GM18868 (cell line): ENCODE measurements around the gene TPPP.

Source experiments
- ATAC-seq: cut with Tn5 transposase; IDR thresholded peaks from one replicate; pipeline ENCODE4 v1.9.1; 2021; ENCODE audit warnings: mild to moderate bottlenecking, moderate library complexity; ENCODE audit not compliant: unreplicated experiment

TPPP gene

DNA sequence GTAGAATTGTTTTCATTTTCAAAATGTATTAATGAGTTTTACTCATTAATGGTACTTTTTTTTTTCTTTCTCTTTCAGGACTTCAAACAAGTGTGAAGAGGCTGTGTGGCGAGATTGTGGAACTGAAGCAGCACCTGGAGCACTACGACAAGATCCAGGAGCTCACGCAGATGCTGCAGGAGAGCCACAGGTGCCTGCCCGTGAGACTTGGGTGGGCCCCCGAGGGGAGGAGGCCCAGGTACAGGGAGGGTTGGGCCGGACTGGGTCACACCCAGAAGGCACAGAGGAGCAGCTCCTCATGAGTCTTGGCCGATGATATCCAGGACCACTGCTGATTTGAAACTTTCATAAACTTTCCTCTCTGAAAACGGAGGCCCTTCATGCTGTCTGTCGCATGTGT, 45.4 kb downstream of the TPPP start:
- no peak for ATAC-seq

DNA sequence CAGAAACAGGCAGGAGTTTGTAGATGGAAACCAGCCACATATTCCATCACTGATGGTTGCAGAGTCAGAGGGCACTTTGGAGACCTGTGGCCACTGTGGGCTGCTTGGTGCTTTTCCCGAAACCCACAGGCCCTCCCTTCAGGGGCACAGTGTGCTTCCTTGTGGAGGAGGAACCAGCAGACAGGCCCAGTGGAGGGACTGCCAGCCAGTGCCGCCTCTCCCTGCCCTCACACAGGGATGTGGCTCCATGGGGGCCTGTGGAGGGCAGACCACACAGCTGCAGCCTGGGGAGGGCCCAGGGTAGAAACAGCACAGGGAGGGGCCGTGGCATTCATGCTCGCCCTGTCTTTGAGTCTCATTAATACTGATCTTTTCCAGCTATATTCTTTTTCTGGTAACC, 45.8 kb downstream of the TPPP start:
- ATAC-seq: no peak

DNA sequence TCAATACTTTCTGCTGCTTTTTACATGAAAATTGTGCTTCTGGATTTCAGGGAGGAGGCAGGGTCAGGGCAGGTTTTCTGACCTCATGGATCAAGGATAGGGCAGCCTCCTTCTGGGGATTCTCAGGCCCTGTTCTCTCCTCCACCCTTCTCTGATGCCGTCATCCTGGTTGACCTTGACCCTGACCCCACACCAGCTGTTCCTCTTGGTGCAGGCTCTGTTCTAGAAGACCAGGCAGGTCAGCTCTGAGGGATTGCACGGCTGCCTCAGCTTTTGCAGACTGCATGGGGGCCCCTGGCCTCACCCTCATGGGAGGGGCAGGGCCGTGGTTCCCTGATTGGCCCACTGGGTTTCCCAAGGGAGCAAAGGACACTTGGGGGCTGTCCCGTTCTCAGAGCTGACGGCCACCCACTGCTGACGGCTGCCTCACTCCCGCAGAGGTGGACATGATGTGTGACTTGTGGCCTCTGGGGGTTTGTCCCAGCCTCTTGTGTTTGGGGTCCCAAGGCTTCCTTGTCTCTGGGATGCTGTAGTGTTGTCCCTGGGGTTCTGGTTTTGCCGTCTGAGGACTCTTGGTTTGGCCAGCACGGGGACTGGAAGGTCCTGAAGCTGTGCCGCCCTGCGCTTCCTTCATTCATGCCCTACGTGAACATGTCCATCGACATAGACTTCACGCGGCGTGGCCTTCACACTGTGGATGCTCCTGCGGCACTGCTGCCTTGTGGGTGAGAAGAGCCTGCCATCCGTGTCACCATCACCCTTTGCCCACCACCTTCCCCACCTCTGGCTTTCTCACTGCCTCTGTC, 46.6 kb downstream of the TPPP start:
- no peak for ATAC-seq

DNA sequence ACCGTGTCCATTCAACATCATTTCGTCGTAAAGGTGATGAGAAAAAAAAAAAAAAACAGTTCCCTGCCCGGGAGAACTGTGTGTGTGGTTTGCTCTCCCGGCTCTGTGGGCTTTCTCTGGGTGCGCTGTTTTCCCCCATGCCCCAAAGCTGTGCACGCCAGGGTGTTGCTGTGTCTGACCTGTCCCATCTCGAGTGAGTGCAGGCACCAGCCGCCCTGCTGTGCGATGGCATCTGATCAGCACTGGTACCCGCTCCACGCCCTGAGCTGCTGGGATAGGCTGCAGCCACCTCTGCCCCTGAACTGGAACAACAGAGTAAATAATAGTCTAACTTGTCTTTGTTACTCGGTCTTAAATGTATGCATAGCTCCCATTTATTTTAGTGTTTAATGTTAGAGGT, 47.7 kb downstream of the TPPP start:
- no peak for ATAC-seq

DNA sequence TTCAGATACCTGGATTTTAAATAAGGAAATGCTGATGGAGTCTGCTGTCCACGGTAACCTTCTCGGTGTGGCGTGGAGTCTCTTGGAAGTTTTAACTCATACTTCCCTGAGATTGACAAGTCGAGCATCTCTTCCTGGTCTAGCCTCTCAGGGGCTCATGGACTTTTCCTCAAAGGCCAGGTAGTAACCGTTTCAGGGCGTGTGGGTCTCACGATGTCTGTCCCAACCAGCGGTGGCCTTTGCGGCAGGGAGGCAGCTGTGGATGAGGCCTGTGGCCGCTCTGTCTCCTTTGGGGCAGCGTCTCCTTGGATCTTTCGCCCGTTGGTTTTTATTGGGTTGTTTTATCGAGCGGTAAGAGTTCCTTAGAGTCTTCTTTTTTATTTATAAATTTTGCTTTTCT, 48.2 kb downstream of the TPPP start:
- no peak for ATAC-seq

DNA sequence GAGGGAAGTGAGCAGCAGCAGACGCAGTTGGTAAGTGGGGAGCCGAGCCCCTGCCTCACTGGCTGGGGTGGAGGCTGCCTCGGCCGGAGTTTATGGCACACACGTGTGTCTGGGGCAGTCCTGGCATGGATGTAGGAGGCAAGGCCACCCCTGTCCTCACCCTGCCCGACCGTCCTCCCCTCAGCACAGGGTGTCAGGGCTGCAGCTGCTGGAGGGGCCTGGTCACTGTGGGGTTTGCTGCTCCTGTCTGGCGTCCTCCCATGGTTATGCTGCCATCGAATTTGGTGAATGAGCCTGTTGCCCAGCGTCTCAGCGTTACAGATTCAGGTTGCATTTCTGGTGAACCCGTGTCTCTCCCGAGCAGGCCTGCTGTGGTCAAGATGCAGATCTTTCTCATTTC, 48.6 kb downstream of the TPPP start:
- ATAC-seq: no peak

DNA sequence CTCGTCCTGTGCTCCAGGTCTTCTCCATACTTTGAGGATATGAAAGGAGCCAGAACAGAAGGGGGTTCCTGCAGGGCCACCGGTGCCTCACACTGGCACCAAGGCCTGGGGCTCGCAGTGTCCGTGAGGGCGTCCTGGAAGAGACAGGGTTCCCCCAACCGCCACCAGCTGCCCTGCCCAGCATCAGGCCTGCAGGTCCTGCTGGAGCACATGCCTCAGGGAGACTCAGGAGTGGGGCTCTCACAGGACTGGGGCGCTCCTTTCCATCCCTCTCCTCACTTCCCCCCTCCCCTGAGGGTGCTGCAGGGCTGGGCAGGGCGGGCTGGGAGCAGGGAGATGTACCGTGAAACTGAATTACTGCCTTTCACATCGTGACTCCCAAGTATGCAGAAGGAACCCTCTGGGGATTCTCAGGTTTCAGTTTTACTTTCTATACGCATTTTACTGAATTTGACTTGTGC, 49.3 kb downstream of the TPPP start:
- ATAC-seq: peak; percentile 71

DNA sequence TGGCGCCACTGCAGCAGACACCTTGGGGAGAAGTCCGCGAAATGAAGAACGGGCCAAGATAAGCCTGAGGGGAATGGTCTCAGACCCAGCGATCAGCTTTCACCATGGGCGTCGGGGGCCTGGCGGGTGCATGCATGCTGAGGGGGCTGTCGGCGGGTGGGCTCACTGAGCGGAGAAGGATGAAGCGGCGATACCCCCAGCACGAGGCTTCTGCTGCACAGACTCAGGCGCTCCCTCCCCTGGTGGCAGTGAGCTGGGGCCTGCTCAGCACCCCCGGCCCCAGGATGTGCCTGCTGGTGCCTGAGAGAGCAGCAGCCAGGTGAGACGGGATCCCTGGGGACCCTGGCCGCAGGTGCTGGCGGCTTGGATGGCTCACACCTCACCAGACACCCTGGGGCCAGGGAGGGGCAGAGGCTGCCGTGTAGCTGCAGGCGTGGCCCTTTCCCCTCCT, 49.8 kb downstream of the TPPP start:
- ATAC-seq: peak; percentile 35

DNA sequence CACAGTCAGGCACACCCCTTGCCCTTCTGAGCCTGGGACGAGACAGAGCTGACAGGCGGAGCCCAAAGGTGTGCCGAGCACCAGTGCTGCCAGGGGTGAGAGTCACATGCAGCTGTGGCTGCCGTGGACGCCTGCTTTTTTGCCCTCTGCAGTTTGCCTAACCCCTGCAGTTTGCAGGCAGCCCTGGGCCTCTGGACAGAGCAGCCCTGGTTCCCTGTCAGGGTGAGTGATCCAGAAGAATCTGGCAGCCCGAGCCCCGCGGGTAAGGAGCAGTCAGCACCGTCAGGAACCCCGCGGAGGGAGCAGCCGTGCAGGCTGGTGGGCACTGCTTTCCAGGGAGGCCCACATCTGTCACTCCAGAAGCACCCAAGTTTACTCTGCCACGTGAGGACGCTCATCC, 50.7 kb downstream of the TPPP start:
- ATAC-seq: no peak

DNA sequence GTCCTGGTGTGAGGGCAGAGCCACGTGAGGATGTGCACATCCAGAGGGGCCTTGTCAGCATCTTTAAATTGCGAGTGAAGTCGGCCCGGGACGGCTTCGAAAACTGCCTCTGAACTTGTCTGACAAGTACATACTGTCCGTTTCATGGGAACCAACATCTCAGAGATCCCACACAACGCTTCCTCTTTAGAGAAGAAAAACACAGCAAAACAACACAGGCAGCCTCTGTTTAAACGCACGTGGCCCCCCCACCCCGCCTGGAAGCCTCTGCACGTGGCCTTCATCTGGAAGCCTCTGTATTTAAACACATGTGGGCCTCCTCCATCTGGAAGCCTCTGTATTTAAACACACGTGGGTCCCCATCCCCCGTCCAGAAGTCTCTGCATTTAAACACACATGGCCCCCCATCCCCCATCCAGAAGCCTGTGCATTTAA, 51.8 kb downstream of the TPPP start:
- ATAC-seq: no peak

DNA sequence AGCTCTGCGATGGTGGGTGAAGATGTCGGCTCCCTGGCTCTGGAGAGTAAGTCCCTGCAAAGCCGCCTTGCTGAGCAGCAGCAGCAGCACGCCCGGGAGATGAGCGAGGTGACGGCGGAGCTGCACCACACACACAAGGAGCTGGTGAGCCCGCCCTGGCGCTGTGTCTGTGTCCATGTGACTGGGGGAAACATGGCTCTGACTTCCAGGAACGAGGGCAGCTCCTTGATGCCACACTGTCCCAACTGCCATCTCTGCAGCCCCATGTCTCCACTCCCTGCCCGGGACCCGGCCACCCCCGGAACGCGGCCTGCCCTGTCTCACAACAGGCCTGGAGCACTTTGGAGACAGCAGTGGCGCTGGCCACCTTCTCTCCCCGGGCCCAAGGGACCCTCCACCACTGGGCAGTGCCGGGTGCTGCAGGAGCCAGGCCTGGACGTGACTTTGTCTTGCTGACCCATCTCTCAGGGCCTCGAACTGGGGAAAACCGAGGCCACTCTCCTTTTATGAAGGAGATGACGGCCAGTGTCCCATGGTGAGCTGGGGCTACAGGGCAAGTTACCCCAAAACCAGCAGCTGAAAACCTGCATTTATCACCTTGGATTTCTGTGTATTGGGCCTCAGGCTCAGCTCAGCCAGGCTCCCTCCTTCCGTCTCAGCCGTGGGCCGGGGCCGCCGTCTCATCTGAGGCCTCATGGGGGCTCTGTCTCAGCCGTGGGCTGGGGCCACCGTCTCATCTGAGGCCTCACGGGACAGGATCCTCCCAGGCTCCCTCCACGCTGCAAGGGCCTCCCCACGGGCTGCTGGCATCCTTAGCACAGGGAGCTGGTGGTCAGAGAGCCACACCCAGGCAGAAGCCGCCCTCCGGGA, 52.5 kb downstream of the TPPP start:
- ATAC-seq: no peak

DNA sequence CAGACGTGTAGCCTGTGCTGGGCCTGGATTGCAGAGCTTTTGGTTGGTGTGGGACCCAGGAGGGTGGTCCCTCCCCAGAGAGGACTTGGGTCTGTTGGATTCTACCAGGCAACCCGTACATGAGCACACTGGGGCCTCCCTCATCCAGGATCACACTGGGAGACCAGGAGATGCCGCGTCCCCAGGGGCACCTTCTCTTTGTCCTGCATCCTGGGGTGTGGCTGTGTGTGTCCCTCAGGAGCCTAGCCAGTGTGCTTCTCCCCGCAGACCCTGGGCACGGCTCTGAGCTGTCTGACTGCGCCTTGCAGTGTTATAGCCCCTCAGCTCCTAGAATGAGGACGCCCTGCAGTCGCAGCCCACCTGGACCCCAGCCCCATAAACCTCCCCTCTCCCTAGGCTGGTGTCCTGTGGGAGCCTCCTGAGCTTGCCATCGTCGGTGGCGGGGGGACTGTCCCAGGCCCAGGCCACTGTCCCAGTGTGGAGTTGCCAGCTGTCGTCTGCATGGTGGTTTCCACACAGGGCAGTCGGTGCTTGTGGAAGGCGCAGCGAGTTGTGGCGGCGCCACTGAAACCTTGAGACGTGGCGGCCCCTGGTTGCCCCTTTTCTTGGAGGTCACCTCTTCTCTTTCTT, 53.5 kb downstream of the TPPP start:
- no peak for ATAC-seq

DNA sequence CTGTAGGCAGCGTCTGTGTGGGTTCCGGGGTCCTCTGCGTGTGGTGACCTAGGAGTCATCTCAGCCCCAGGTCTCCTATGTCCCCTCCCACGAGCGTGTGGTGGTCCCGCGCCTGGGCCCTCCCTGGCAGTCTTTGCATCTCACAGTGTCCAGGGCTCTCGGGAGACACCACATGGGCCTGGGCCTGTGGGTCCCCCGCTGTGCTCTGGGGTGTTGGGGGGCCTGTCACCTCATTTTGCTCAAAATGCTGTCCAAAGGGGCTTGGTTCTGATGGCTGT, 54.0 kb downstream of the TPPP start:
- ATAC-seq: no peak

DNA sequence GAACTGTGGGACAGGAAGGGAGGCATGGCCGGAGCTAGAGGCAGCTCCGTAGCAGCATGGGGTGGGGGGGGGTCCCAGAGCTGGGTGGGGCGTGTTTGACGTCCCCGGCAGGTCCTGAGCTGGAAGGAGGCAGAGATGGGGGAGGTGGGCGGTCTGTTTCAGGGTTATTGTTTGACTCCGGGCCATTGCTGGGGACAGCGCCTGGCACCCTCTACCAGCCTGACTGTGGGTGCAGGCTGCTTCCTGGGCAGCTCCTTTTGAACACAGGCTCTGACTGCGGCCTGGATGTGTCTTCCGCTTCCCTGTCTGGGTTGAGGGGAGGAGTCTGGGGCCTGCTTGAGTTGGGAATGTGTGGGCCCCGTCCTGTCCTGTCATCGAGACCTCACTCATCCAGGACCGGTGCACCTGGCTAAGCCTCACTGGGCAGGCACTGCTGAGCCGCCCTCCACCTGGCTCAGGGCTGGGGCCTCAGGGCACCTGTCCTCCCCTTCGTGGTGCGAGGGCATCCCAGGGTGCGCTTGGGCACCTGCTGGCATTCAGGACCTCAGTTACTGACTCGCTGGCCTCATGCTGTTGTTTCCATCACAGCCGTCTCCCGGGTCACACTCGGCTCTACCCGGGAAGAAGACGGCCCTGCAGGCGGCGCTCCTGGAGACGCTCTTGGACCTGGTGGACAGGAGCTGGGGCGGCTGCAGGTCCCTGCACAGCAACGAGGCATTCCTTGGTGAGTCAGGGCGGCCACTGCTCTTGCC, 54.5 kb downstream of the TPPP start:
- ATAC-seq: no peak

DNA sequence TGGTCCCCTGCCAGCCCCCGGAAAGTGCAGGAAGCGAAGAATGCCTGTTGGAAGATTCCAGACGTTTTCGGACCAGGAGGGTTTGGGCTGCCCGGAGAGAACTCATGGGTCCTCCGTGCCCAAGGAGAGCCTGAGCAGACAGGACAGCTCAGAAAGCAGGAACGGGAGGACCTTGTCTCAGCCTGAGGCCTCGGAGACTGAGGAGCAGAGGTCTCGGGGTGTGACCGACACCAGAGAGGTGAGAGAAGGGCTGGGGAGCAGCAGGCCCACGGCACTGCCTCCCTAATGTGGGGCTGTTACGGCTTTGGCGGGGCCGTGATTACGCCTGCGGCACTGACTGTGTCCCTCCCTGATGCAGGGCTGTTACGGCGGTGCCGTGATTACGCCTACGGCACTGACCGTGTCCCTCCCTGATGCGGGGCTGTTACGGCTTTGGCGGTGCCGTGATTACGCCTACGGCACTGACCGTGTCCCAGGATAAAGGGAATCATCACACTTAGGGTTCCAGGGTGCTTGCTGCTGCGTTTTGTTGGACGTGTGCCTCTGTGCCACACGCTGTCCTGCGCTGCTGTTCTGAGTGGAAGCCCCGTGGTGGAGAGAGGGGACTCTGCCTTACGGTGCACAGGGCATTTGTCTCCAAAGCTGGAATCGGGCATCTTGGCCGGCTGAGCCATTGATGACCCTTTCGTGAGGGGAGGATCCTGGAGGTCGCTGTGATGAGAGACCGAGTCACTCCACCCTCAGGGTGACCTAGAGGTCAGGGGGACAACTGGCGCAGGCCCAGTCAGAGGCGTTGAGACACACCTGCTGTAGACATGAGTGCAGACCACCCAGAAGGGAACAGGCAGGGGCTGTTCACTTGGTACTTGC, 55.3 kb downstream of the TPPP start:
- ATAC-seq: no peak

DNA sequence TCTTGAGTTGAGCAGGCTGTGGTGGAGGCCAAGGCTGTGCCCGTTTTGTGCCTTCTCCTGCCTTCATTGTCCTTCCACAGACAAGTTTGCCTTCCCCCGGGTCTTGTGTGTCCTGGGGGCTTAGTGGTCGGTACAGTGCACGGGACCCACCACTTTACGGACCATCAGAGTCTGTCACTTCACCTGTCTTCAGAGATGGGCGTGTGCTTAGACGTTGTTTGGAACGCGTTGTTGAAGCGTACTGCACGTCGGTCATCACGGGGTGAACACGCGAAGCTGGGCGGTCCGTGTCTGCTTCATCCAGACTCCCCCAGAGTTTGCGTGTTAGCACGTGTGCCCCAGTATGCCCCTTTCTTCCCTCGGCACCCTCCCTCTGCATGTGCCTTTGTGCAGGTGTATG, 56.2 kb downstream of the TPPP start:
- ATAC-seq: no peak

DNA sequence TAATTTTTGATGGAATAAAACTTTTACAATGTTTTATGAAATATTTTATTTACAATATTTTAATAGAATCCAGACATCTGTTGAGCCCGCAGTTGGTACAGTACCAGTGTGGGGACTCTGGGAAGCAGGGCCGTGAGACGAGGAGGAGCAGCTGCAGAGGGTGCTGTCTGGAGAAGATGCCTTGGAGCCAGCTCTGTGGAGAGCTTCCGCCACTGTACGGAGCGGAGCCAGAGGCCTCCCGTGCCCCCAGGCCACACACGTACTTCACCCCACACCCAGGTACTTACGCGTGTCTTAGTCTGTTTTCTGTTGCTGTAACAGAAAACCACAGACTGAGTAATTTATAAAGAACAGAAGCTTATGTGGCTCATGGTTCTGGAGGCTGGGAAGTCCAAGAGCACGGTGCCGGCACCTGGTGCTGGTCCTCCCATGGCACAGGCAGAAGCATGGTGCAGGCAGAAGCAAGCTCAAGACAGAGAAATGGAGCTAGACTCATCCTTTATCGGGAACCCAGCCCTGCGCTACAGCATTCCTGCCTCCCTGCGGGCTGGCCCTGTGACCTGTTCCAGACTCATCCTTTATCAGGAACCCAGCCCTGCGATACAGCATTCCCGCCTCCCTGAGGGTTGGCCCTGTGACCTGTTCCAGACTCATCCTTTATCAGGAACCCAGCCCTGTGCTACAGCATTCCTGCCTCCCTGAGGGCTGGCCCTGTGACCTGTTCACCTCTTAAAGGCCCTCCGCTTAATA, 57.7 kb downstream of the TPPP start:
- no peak for ATAC-seq

DNA sequence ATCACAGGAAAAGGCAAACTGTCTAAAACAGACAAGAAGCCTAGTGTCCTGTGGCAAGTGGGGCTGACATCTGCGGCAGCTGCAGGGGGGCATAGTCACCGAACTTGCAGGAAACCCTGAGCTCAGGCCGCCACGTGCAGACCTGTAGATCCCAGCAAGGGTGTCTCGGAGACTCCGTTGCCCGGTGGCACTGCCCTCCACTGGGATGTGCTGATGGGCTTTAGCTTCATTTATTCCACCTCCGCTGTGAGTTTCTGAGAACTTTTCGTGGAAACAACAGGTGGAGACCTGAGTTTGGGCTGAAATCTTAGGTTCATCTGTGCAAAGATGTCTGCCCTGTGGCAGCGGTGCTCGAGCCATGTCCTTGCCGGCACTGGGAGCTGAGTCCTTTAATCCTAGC, 59.0 kb downstream of the TPPP start:
- no peak for ATAC-seq

DNA sequence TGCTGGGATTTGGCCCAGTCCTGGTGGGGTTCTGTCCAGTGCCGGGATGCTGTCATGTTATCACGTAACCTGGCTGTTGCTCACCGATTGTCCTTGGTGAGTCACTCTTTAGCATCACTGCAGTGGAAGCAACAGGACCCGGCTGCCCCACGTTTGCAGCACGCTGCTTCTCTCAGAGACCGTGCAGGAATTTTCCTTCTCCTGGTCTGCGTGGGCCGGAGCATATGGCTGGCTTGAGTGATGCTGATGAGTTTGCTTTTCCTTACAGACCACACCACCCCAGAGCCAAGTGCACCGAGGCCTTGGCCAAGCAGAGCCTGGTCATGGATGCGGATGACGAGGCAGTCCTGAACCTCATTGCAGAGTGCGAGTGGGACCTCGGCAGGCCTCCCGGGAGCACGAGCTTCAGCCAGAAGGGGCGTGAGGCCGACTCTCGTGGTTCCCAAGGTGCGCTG, 59.6 kb downstream of the TPPP start:
- no peak for ATAC-seq
